NCI-H1092 treated with DMSO at 0.1 percent for 48 hours (cell line): ENCODE data around the gene LSM7.
"Not testable (repeated sequence)": the region's sequence is repeated elsewhere in the genome, so short reads cannot be mapped to it uniquely, and the experiment has no call there.

Experiments
- DNase-seq: peaks from one replicate; lab custom pipeline; 2025; lab: John Stamatoyannopoulos, UW

LSM7 gene

DNA sequence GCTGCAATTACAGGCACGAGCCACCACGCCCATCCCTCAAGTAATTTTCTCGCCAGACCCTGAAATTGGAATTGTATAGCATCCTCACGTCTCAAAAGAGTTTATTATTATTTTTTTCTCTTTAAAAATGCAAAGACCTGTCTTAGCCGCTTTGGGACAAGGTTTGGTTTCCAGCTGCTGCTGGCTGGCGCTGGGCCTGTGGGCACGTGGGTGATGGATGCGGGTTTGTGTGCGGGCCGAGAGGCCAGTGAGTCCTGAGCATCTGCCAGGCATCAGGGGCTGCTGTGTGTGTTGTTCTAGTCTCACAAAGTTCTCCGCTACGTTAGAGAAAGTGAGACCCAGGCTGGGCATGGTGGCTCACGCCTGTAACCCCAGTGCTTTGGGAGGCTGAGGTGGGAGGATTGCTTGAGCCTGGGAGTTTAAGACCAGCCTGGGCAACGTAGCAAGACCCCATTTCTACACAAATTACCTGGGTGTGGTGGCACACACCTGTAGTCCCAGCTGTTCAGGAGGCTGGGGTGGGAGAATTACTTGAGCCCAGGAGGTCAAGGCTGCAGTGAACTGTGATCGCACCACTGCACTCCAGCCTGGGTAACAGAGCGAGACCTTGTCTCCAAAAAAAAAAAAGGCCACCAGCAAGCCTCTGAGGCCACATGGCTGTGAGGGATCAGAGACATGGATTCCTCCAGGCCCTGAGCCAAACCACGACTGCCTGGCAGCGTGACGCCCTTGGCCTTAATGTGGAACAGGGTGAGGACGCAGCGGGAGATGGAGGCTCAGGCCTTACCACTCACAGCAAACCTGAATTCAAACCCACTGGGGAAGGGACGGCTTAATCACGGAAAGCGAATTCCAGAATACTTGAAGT is 27.0 kb upstream of the LSM7 start:
- no peak for DNase-seq

DNA sequence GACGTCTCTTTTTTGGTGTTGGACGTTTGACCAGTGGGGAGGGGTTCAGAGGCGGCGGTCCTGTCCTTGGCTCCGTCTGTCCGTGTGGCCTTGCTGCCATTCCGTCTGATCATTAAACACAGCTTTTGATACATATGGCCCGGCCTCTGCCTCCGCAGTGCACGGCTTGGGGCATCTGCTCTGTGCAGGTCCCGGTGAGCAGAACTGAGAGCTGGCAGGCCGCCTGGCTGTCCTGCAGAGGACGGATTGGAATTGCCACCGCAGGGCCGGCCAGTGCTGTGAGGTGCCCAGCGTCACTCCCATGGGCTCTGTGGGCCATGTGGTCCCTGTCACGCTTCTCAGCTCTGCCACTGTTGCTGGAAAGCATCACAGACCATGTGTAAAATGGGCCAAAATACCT is 26.3 kb upstream of the LSM7 start:
- DNase-seq = no peak

DNA sequence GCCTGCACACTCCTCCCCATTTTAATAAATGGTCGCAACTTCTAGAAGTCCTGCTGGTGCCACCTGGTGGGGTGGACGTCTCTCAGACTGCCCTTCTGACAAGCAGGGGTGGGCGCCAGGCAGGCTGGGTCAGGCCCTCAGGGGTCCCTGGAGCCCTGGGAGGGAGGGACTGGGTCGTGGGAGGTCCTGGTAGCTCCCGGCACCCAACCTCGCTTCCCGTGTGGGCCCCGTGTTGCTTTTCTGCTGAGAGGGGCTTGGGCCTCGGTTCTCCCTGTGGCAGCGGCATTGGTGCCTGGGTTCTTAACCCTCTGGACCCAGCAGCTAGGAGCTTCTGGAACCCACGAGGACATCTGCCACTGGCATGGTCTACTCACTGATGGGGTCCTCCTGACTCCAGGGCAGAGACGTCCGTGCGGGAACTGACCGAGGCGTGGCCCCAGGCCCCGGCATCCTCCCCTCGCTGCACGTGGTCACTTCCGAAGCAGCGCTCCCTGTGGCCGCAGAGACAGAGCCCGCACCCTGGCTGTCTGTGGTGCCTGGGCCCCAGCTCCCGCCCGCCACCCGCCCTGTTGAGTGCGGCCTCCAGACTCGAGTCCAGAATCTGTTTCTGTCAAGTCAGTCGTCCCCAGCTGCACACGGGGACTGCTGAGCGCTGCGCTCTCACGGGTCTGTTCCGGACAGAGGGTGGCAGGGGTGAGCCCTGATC is 25.7 kb upstream of the LSM7 start:
- no peak for DNase-seq

DNA sequence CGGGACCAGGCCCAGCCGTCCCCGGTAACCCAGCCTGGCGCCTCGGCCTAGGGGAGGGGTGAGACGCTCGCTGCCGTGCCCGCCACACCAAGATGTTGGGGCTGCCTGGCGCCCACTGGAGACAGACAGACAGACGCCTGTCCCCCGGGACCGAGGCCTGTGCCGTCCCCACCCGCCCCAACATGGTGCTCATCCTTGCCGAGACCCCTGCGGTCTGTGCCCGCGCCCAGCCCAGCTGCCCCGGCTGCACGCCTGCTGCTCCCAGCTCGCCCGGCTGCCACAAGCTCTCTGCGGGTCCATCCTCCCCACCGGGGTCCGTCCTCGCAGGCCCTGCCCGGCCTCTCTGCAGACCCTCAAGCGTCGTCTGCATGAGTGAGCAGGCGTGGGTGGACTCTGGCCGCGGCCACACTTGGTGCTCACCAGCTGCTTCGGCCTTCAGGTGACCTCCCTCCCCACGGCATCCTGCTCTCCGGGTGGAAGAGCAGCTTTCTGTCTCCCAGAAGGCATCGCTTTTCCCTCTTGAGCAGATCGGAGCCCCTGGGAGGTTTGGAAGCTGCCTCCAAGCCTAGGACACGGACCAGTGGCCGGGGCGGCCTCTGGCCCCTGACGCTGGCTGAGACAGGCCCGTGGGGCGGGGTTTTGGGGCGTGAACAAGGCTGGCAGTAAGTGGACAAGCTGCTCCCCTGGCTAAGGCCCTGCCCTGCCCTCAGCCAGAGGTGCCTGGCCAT is 24.9 kb upstream of the LSM7 start:
- DNase-seq = no peak

DNA sequence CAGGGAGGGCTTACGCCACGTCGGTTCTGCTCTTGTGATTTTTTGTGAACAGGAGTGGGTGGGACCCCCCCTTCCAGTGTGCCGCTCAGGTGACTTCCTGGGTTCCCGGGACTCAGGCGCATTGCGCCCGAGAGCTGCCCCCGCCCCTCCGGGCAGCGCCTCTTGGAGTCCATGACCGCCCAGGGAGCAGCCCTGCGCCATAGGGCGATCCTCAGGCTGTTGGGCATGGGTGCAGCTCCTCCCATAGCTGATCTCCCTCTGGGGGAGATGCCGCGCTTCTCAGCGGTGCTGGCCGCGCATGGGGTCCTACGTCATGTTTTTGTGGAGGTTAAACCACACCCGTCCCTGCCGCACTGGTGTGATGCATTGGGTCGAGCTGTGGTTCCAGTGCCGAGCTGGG is 23.7 kb upstream of the LSM7 start:
- no peak for DNase-seq

DNA sequence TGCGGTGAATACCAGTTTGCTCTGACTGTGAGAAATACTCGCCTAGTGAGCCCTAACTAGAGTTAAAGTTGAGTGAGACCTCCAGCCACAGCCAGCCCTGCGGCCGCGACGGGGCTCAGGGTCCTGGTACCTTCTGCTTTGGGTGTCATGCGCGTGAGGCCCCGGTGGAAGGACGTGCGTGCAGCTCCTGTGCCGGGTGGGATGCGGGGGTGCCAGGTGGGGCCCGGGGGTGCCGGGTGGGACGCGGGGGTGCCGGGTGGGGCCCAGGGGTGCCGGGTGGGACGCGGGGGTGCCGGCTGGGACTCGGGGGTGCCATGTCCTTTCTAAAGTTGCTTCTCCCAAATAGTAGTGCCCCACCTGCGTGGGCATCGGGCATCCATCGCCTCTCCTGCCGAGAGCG is 23.2 kb upstream of the LSM7 start:
- no peak for DNase-seq

DNA sequence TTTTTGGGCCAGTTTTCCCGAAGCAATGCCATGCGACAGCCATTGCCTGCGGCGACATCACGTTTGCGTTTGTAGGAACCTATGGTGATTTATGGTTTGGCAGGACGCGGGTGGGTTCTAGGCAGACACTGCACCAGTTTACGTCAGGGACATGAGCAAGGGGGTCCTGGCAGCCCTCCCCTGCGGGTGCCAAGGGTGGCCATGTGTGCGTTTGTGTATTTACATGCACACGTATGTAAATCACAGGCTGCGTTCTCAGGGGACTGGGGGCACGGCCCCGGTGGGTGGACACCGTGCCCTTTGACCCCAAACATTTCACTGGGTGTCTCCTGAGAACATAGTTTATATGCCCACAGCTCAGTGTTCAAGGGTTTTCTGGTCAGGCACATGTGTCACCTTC is 22.3 kb upstream of the LSM7 start:
- no peak for DNase-seq

DNA sequence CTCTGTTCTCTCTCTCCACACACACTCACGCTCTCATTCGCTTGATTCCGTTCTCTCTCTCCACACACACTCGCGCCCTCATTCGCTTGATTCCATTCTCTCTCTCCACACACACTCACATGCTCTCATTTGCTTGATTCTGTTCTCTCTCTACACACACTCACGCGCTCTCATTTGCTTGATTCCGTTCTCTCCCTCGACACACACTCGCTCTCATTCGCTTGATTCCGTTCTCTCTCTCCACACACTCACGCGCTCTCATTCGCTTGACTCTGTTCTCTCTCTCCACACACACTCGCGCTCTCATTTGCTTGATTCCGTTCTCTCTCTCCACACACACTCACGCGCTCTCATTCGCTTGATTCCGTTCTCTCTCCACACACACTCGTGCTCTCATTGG is 21.4 kb upstream of the LSM7 start:
- not testable (repeated sequence) for DNase-seq

DNA sequence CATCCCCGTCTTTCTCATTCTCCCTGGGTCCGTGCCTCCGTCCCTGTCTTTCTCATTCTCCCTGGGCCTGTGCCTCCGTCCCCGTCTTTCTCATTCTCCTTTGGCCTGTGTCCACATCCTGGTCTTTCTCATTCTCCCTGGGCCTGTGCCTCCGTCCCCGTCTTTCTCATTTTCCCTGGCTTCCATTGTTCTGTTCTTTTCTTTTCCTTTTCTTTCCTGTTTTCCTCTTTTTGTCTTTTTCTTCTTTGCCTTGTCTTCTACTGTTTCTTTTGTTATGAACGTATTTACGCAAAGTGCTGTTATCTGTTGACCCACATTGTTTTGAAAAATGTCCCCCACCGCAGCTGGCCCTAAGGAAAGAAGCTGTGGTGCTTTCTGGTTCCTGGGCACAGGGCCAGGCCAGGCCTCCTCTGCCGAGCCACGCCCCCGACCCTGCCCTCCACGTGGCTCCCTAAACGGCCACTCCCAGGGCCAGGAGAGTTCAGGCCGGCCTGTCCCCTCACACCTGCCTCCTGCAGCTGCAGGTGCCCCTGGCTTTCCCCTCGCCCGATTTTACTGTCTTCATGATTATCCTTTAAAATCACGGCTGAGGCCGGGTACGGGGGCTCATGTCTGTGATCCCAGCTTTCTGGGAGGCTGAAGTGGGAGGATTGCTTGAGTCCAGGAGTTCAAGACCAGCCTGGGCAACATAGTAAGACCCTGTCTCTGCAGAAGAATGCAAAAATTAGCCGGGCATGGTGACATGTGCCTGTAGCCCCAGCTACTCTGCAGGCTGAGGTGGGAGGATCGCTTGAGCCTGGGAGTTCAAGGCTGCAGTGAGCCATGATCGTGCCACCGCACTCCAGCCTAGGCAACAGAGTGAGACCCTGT is 17.6 kb upstream of the LSM7 start:
- no peak for DNase-seq

DNA sequence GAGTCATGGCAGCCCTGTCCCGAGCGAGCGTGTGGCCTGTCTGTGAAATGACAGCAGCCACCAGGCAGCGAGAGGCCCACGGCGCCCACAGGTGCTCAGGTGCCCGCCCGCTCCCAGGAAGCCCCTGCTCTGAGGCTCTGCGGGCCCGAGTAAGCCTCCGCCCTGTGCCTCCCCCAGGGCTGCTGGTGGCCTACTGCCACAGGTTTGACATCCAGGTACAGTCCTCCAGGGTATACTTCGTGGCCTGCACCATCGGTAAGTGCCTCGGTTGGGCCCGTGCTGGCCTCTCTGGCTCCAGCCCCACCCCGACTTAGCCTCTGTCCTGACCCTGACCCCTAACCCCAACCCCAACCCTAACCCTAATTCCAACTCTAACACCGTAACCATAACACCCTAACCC is 16.7 kb upstream of the LSM7 start:
- no peak for DNase-seq

DNA sequence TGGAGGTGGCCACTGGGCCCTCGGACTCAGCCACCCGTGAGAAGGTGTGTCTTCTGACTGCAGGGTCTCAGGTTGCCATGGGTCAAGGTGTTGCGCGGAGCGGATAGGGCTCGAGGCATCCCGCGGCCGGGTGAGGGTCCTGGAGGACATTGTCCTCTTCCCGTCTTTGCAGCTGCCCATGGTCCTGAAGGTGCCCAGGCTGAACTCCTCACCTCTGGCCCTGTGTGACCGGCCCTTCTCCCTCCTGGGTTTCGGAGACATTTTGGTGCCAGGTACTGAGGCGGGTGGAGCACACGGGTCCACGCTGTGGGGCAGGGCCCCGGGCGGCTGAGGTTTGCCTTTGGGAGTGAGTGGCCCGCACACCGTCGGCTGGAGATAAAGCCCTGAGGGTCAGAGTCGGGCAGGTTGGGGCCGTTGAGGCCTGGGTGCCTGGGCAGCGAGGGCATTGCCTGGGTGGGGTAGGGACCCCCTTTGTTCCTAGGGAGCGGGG is 16.0 kb upstream of the LSM7 start:
- DNase-seq = no peak

DNA sequence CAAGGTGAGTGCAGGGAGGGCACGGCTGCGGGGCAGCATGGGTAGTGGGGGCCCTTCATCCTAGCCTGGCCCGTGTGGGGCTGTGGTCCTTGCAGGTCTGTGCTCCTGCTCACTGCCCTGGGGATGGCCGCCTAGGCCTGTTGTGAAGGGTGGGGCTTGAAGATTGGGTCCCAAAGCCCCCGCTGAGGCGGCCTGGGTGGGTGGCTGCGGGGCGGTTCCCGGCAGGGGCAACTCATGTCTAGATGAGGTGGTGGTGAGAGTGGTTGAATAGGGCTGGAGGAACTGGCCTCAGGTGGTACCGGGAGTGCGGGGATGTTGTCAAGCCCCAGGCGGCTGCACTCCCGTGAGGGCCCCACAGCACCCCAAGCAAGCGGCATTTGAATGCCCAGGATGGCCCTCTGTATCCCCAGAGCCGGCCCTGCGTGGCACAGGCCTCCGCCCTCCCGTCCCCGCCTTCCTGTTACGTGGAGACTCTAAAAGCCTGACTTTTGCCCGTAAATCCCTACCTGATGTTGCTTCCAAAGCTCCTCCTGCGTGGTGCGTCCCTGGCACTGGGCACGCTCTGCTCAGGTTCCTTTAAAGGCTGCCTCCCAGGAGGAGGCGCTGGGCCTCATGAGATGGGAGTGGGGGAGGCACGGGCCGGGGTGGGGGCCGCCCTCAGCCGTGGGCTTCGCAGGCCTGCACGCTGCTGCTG is 15.1 kb upstream of the LSM7 start:
- DNase-seq = no peak

DNA sequence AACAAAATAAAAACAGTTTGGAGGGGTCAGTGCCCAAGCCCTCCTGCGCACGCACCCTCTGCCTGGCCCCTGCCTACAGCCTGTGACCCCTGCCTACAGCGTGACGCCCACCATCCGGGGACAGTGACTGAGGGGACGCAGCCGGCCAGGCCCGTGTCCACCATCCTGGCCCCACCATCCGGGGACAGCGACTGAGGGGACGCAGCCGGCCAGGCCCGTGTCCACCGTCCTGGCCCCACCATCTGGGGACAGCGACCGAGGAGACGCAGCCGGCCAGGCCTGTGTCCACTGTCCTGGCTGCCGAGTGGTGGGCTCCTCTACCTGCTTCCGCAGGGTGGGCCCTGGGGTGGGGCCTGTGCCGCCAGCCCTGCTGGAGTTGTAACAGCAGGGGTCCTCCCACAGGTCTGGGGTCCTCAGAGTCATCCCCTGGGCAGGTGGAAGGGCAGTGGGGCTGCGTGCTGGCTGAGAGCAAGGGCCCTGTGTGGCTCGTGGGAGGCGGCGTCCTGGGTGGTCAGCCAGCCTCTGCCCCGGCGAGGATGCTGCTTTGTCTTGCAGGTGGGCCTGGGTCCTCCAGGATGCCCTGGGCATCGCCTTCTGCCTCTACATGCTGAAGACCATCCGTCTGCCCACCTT is 14.4 kb upstream of the LSM7 start:
- no peak for DNase-seq

DNA sequence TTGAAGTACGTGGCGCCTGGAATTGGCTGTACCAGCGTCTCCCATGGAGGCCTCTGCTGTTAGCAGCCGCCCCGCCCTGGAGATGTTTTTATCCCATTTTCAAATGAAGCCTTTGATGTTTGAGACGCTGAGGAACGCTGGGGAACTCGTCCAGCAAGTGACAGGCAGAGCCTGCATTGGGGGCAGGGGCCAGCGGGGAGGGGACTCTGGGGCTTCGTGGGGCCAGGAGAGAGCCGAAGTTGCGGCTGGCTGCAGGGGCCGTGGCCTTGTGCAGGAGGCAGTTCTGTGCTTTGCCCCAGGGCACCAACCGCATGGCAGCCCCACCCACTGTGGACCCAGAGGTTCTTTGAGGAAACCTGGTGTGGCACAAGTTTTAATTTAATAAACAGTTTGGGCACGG is 13.6 kb upstream of the LSM7 start:
- DNase-seq = no peak

DNA sequence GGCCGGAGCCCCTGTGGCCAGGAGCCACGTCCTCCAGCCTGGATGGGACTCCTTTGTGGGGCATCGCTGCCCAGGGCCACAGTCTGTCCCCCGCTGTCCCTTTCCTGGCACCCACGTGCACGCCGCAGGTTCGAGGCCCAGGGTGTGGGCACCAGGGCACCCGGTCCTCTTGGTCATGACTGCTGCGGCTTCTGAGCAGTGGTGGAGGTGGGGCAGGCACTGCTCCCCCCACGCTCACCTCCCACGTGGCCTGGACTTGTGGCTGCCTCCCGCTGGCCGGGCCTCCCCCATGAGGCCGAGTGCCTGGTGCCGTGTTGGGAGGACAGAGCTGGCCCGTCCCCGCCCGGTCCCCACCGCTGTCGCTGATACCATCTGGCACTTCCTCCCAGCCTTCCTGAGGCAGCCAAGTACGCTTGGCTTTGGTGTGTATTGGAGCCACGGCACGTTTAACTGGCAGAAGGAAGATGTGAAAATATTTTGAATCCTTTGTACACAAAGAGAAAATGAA is 12.9 kb upstream of the LSM7 start:
- DNase-seq = no peak

DNA sequence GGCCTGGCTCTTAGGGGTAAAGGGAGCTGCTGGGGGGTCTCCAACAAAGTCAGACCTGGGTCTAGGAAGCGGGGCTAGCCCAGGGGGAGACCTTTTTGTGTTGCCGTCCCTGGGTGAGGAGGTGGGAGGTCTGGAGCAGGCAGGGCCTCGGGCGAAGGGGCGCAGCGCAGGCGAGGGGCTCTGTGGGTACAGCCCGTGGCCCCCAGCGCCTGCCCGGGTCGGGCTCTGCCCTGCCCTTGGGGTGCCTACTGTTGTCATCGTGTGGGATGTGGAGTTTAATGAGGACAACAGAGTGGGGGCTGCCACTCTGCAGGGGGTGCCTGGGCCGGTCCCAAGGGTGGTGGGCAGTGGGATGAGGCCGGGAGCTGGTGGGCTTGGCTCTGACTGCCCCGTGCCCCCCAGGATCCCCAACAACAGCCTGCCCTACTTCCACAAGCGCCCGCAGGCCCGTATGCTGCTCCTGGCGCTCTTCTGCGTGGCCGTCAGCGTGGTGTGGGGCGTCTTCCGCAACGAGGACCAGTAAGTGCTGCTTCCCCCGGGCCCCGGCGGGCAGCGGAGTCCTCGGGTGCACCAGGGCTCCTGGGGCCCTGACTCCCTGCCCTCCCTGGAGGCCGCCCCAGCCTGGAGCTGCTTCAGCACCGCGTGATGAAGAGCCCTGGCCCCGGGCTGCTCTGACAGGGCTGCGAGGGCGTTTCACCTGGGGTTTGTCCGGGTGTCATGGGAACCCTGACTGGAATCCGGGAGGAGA is 12.3 kb upstream of the LSM7 start:
- DNase-seq = no peak

DNA sequence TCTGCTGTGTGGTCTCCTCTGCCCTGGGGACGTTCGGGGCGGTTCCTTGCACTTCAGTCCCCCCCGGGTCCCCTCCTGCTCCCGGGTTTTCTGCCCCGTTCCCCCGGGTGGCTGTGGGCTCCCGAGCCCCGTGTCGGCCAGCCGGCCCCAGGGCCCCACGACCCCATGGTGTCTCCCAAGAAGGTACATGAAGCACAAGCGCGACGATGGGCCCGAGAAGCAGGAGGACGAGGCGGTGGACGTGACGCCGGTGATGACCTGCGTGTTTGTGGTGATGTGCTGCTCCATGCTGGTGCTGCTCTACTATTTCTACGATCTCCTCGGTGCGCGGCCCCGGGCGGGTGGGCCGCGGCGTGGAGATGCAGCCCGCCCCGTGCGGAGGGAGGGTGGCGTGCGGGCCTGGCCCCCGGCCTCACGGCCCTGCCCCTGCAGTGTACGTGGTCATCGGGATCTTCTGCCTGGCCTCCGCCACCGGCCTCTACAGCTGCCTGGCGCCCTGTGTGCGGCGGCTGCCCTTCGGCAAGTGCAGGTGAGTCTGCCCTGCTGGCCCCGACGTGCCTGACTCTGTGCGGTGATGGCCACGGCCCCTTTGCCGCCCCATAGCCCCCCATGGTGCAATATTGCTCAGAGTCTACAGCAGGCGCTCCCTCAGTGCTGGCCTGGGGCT is 11.4 kb upstream of the LSM7 start:
- DNase-seq = no peak

DNA sequence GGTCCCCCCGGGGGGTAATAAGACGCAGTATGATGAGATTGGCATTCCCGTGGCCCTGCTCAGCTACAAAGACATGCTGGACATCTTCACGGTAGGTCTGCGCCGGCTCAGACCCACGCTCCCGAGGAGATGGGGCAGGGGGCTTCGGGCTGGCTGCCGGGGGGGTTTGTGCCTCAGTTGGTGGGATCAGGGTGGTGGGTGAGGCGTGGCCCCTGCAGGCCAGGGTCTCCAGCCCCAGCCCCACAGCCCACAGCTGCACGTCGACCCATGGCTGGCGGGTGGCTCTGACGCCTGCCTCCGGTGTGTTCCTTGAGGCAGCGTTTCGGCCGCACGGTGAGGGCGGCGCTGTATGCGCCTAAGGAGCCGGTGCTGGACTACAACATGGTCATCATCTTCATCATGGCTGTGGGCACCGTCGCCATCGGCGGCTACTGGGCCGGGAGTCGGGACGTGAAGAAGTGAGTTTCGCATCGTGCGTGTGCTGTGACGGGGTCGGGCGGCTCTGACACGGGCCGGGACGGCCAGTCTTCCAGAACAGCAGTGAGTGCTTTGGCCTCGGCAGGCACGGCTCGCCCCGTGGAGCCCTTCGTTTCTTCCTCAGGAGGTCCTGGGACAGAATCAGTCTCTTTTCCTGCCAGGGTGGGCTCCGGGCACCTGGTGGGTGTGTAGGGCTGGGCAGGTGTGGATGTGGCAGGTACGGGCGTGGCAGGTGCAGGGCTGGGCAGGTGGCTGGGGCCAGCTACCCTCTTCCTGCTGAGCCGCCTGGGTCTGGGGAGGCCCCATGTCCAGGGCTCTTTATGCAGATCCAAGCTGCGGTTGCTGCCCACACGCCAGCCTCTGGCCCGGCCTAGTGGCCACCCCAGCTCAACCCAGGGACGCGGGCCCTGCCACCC is 10.6 kb upstream of the LSM7 start:
- DNase-seq = no peak
